Stimulated activated CD8-positive, alpha-beta memory T cell treated with anti-CD3 and anti-CD28 coated beads, Interleukin-2, amount 100 ng/mL, for 48 hours (primary cell): Measurements from ENCODE around the gene ALPL.
"Not testable (repeated sequence)": the region's sequence is repeated elsewhere in the genome, so short reads cannot be mapped to it uniquely, and the experiment has no call there.

ENCODE experiments used
- DNase-seq, 2 donors: peaks; one replicate each; pipeline ENCODE4 v3.0.0-alpha.2; 2020; ENCODE audit warnings: low read depth in 2 of 2

The ALPL gene

DNA sequence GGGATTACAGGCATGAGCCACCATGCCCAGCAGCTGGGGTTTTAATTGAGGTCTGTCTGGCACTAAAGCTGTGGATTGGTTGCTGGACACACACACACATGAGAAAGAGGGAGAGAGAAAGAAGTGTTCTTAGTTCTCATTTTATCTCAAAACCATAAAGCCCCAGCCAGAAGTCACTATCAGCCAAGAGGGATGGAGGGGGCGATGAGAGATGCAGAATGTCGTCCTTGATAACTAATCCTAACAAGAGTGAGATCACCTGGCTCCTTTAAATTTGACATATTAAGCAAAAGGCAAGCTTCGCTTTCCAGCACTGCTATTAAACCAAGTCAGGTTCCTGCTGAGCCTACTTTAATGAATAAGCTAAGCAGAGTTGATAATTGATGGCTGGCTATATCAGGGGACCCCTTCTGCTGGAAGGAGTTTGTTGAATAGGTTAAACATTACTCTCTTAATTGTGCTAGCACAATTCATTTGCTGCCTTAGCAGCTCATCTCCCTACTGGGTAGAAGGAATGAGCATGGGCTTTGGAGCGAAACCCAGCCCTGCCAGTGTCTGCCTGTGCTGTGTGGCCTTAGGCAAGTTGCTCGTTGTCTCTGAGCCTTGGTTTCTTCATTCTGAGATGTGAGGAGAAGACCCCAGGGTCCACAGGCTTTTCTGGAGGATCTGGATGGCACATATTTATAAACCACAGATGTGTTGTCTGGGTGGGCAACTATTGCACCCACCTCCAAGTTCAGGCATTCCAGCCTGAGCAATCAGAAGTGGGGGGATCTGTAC is 50.8 kb downstream of the ALPL start:
- no peak for DNase-seq

GRCh38 chr1:21560916-21561638 is 51.9 kb downstream of the ALPL start:
- DNase-seq: no peak

DNA sequence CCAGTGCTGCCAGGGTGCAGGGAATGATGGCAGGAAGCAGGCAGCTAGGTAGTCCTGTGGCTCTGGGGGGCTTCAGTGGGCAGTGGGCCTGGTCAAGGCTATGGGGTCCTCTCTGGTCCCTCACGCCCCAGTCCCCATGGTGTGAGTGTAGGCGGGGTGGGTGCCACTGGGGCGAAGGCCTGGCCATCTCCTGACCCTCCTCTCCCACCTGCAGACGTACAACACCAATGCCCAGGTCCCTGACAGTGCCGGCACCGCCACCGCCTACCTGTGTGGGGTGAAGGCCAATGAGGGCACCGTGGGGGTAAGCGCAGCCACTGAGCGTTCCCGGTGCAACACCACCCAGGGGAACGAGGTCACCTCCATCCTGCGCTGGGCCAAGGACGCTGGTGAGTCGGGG is 53.7 kb downstream of the ALPL start:
- DNase-seq: no peak

DNA sequence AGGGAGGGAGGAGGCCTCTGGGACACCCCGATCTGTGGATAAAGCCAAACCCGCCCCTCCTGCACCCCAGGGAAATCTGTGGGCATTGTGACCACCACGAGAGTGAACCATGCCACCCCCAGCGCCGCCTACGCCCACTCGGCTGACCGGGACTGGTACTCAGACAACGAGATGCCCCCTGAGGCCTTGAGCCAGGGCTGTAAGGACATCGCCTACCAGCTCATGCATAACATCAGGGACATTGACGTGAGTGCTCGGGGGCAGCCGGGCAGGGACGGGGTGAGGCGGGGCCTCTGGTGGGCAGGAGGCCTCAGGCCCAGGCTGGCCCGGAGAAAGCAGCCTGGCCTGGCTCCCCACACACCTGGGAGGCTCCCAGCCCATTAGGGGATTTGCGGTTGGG is 54.7 kb downstream of the ALPL start:
- no peak for DNase-seq

DNA sequence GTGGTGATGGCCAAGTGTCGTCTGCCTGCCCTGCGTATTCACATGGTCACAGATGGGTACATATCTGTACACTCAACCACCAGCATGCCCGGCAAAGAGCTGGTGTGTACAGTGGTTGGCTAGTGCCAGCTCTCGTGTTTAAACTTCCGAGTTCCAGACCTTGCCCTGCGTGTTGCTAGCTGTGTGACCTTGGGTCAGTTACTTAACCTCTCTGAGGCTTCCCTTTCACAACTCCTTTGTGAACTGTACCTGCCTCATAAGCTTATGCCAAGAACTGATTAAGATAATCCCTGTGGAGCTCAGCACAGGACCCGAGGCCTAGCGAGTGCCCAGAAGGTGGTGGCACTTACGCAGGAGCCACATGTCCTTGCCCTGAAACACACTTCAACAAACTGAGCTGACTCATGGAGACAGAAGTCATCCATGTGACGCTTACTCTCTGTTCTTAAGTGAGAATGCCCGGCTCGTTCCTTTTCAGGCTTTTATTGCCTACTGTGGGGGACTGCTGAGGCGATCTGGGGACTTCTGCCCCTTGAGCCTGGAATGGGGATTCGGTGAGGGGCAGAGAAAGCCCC is 55.4 kb downstream of the ALPL start:
- DNase-seq: no peak

GRCh38 chr1:21565285-21565684 is 56.1 kb downstream of the ALPL start:
- DNase-seq: no peak

- not testable (repeated sequence) for DNase-seq
These were observed 57.1 kb downstream of the ALPL start for GRCh38 chr1:21566361-21566760.

GRCh38 chr1:21567241-21568005 is 58.2 kb downstream of the ALPL start:
- DNase-seq: no peak

GRCh38 chr1:21568006-21568746 is 59.0 kb downstream of the ALPL start:
- DNase-seq: no peak

GRCh38 chr1:21568809-21569385 is 59.7 kb downstream of the ALPL start:
- no peak for DNase-seq

GRCh38 chr1:21569820-21570527 is 60.8 kb downstream of the ALPL start:
- no peak for DNase-seq

GRCh38 chr1:21570528-21570875 is 61.3 kb downstream of the ALPL start:
- DNase-seq: no peak

- no peak for DNase-seq
These were observed 61.7 kb downstream of the ALPL start for GRCh38 chr1:21570885-21571284.

DNA sequence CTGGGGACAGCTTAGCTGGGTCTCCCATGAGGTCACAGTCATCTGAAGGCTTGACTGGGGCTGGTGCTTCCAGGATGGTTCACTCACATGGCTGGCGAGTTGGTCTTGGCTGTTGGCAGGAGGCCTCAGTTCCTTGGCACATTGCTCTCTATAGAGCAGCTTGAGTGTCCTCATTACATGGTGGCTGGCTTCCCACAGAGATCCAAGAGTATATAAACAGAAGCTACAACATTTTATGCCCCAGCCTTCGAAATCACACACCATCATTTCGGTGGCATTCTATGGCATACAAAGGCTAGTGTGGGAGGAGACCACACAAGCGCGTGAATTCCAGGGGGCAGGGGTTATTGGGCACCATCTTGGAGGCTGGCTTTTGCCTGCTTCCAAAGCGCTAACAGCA is 63.0 kb downstream of the ALPL start:
- no peak for DNase-seq

GRCh38 chr1:21572735-21573277 is 63.6 kb downstream of the ALPL start:
- no peak for DNase-seq

- no peak for DNase-seq
These were observed 64.3 kb downstream of the ALPL start for GRCh38 chr1:21573475-21573874.

GRCh38 chr1:21573971-21574465 is 64.8 kb downstream of the ALPL start:
- peak in 1 of 2 donors; percentile 12 for DNase-seq

DNA sequence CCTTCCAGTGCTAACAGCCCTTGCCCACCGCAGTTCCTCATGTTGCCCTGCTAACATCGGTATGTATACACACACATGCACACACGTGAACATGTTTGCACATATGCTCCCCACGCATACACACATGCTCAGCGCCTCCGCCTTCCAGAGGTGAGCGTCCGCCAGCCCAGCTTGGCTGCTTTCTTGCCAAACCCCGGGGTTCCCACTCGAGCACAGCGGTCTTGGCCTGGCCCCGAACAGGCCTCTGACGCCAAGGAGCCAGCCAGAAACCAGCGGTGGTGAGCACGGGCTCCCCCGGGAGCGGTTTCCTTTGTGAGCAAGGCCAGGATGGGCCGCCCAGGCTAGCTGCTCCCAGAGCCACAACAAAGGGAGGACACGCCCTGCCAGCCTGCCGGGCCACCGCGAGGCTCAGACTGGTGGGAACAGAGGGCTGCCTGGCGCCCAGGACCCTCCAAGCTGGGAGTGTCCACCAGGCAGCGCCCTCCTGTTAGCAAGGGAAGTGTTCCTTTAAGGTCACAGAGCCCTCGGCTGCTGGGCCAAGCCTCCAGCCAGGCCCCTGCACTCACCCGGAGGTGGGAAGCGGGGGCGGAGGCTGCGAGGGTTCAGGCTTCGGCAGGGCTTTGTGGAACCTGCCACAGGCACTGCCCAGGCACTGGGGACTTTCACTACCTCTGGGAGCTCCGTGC is 65.4 kb downstream of the ALPL start:
- no peak for DNase-seq

GRCh38 chr1:21575351-21575942 is 66.2 kb downstream of the ALPL start:
- no peak for DNase-seq
